Pancreas (tissue), 10 donors: ENCODE results near the gene GNG13. TPM values are rescaled to one million over a fixed set of nuclear protein-coding genes. Genes with fewer than 3 reads are reported as not detected.

Experiments
- ATAC-seq, 4 donors: fragments of 200-7000 bp; cut with Tn5 transposase; one replicate each; pipeline versions ENCODE4 v1.8.0 to v1.9.1; 2020; ENCODE audit warnings: mild to moderate bottlenecking in 4 of 4, moderate library complexity in 4 of 4
- DNase-seq, 6 donors: peaks; one replicate each; pipeline ENCODE4 v3.0.0-alpha.2; 2020
- FAIRE-seq: peaks from 2 replicates; lab custom pipeline; 2012; peaks lifted over from hg19 to GRCh38; lab: Jason Lieb, UNC
- H3K27ac ChIP-seq, 4 donors: fragments of 200-600 bp; sonication (generic); 1 replicate in 3 of 4; 2 replicates in 1 of 4; pipeline versions ENCODE4 v1.5.0 to v1.8.0; 2020
- H3K27me3 ChIP-seq, 4 donors: fragments of 200-600 bp; one replicate each; pipeline ENCODE4 v1.8.0; 2021
- H3K36me3 ChIP-seq, 3 donors: fragments of 200-600 bp; sonication (generic) in 1 of 3; one replicate each; pipeline versions ENCODE4 v1.5.0 to v1.8.0; 2020 to 2021
- H3K4me1 ChIP-seq, 3 donors: fragments of 200-600 bp; one replicate each; pipeline ENCODE4 v1.8.0; 2021
- H3K4me3 ChIP-seq, 4 donors: fragments of 200-600 bp; sonication (generic) in 2 of 4; one replicate each; pipeline versions ENCODE4 v1.5.0 to v1.8.0; 2020 to 2021
- H3K9me3 ChIP-seq, 4 donors: fragments of 200-600 bp; one replicate each; pipeline ENCODE4 v1.8.0; 2021
- WGBS, 2 donors: extraction: QIAGEN DNeasy Blood & Tissue Kit; methylation state at CpG; one replicate each; pipeline ENCODE4 v1.1.7; 2013; 5-methylcytosine and 5-hydroxymethylcytosine counted together
- intact Hi-C, 3 donors: fragments of 100-400 bp; cut with DNase I; formaldehyde crosslinking; loops; one replicate each; pipeline versions ENCODE4 v1.11.1 to v1.14.2; 2022
- polyA plus RNA-seq, 2 donors: library from polyadenylated mRNA; stranded (reverse); fragments of 200-250 nt; gene quantifications; one replicate each; pipeline ENCODE4 v1.2.3, GENCODE V29; 2013
- total RNA-seq, 6 donors: library from RNA; stranded (reverse); fragmentation: NEBNext Ultra II Directional in 4 of 6; extraction: Animal tissue kit (Norgen Biotek cat#: 25700) in 4 of 6; gene quantifications; one replicate each; pipeline versions ENCODE4 v1.2.1 to v1.2.4, GENCODE V29; 2021 to 2023
- TF ChIP-seq, protein P1 (sequence below), 4 donors: fragments of 200-600 bp; sonication (generic) in 3 of 4; IDR thresholded peaks; one replicate each; pipeline versions ENCODE4 v1.5.0 to v1.8.0; 2021; ENCODE audit warnings: antibody characterized with exemption in 4 of 4
- donor health status: healthy with polysubstance abuse.
- donor health status: DM: no; HTN: no; CAD: no; lungs with moderate emphysema.
- donor health status: DM: no; HTN: no; CAD: no.
- donor health status: control.
- donor health status: control.
- donor health status: Bipolar disorder and iron deficiency.
- donor health status: DM: yes; HTN: yes; CAD: no.
- donor health status: DM: no; HTN: no; CAD: no.
- donor health status: DM: no; HTN: no; CAD: no.
- donor health status: DM: yes; HTN: yes; CAD: no.

Gene GNG13
- total and polyA plus RNA-seq, 8 donors: not detected

DNA sequence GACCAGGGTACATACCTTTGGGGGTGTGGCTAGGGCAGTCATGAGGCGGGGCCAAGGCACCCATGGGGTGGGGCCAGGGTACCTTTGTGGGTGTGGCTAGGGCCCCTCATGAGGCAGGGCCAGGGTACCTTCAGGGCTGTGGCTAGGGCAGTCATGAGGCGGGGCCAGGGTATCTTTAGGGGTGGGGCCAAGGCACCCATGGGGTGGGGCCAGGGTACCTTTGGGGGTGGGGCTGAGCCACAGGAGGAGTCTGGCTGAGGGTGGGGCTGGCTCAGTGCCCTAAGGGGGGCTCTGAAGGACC lies 3.5 kb downstream of the GNG13 start:
- H3K27me3 ChIP-seq: peaks cover 0 to 13% (median 0%) of the 10 kb centered on the region in 4 donors
- peak in 1 of 4 donors; percentile 18 for ATAC-seq
- no peak for FAIRE-seq

DNA sequence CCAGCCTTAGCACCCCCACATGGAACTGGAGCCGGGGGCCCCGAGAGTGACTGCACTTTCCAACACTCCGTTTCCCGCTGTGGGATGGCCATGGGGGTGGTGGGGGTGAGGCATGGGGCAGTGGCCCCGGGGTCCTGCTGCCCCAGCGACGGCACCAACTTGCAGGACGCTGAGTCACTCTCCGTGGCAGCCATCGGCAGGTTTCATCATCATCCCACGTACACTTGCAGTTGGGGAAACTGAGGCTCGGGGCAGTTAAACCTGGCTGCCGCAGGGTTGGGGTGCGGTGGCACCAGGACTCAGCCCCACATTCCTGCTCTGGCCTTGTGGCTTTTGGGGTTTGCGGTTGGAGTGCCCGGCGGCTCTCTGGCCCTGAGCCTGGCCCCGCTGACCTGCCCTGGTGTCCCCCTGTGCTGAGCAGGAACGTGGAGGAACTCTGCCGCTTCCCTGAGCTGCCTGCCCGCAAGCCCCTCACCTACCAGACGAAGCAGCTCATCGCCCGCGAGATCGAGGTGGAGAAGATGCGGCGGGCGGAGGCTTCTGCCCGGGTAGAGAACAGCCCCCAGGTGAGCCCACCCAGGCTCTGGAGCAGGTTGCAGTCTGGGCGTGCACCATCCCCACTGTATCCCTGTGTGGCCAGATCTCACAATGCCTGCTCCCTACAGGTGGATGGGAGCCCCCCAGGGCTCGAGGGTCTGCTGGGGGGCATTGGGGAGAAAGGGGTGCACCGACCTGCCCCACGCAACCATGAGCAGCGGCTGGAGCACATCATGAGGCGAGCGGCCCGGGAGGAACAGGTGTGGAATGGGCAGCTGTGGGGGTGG lies 4.0 kb downstream of the GNG13 start:
- no peaks in the 10 kb centered on the region for H3K36me3 ChIP-seq
- DNase-seq: peak in 1 of 6 donors; percentile 66
- ATAC-seq: no peak
- H3K4me1 ChIP-seq: no peaks in the 10 kb centered on the region
- no peaks in the 10 kb centered on the region for H3K9me3 ChIP-seq
- no peak for FAIRE-seq
- no peak overlapping the region for H3K27ac ChIP-seq
- TF ChIP-seq, protein P1, sequence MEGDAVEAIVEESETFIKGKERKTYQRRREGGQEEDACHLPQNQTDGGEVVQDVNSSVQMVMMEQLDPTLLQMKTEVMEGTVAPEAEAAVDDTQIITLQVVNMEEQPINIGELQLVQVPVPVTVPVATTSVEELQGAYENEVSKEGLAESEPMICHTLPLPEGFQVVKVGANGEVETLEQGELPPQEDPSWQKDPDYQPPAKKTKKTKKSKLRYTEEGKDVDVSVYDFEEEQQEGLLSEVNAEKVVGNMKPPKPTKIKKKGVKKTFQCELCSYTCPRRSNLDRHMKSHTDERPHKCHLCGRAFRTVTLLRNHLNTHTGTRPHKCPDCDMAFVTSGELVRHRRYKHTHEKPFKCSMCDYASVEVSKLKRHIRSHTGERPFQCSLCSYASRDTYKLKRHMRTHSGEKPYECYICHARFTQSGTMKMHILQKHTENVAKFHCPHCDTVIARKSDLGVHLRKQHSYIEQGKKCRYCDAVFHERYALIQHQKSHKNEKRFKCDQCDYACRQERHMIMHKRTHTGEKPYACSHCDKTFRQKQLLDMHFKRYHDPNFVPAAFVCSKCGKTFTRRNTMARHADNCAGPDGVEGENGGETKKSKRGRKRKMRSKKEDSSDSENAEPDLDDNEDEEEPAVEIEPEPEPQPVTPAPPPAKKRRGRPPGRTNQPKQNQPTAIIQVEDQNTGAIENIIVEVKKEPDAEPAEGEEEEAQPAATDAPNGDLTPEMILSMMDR (IDR thresholded peaks at IDR 0.05): no peak
- no peak overlapping the region for H3K4me3 ChIP-seq
- intact Hi-C loops: no loop called here
- 92 to 94% methylated on average over 38 of the region's 38 CpGs for WGBS, 2 donors
- H3K27me3 ChIP-seq: peaks cover 0 to 11% (median 0%) of the 10 kb centered on the region in 4 donors

More for the DNA sequence above, 3.5 kb downstream of the GNG13 start:
- H3K9me3 ChIP-seq: no peaks in the 10 kb centered on the region
- 100% methylated on average over 2 of the region's 2 CpGs for WGBS, 2 donors
- peak in 1 of 6 donors; percentile 73 for DNase-seq
- no peaks in the 10 kb centered on the region for H3K4me1 ChIP-seq
- H3K36me3 ChIP-seq: no peaks in the 10 kb centered on the region
- H3K27ac ChIP-seq: no peak overlapping the region
- intact Hi-C loops: no loop called here
- TF ChIP-seq, protein P1 (IDR thresholded peaks at IDR 0.05): no peak
- H3K4me3 ChIP-seq: no peak overlapping the region

DNA sequence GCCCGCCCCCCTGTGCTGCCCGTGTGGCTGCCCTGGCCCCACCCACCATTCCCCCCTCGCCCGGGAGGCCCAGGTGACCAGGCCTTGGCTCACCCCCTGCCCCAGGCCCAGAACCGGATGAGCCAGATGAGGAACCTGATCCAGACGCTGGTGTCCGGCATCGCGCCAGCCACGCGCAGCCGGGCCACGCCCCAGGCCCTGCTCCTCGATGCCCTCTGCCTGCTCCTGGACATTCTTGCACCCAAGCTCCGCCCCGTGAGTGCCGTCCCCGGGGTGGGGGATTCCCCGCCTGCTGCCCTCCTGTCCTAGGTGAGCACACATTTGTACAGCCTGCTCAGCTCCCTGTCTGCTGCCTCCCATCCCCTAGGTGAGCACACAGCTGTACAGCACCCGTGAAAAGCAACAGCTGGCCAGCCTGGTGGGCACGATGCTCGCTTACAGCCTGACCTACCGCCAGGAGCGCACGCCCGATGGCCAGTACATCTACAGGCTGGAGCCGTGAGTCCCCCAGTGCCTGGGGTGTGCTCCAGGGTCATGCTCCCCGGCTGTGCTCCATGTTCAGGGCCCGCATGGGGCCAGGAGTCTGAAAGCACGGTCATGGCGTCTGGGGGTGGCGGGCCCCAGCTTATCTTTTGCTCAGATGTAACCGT lies 4.8 kb downstream of the GNG13 start:
- no peaks in the 10 kb centered on the region for H3K4me1 ChIP-seq
- peak in 1 of 4 donors; percentile 12 for ATAC-seq
- TF ChIP-seq, protein P1 (IDR thresholded peaks at IDR 0.05): no peak
- intact Hi-C loops: no loop called here
- DNase-seq: peak in 1 of 6 donors; percentile 61
- no peak for FAIRE-seq
- H3K27ac ChIP-seq: no peak overlapping the region
- no peaks in the 10 kb centered on the region for H3K9me3 ChIP-seq
- no peaks in the 10 kb centered on the region for H3K36me3 ChIP-seq
- peaks cover 0 to 5% (median 0%) of the 10 kb centered on the region in 4 donors for H3K27me3 ChIP-seq
- WGBS, 2 donors: 74 to 83% methylated on average over 29 to 31 of the region's 33 CpGs
- no peak overlapping the region for H3K4me3 ChIP-seq

DNA sequence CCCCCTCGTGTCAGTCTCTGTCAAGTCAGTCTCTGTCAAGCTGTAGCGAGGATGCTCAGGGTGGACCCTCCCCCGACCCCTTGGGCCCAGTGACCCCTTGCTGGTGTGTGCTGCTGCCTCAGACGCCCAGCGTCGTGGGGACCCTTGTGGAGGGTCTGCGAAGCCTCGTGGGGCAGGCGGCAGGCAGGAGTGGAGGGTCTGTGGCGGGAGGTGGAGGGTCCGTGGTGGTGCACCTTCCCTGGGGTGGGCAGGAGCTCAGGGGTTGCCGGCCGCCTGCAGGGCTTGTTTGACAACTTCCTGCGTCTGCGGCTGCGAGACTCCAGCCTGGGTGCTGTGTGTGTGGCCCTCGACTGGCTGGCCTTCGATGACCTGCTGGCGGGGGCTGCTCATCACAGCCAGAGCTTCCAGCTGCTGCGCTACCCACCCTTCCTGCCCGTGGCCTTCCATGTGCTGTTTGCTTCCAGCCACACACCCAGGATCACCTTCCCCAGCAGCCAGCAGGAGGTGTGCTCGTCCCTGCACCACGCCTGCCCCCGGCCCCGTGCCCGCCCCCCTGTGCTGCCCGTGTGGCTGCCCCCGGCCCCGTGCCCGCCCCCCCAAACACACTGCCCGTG lies 5.6 kb downstream of the GNG13 start:
- intact Hi-C loops: no loop called here
- no peaks in the 10 kb centered on the region for H3K9me3 ChIP-seq
- H3K27ac ChIP-seq: no peak overlapping the region
- no peak for DNase-seq
- H3K27me3 ChIP-seq: no peaks in the 10 kb centered on the region
- H3K36me3 ChIP-seq: no peaks in the 10 kb centered on the region
- no peak for ATAC-seq
- H3K4me3 ChIP-seq: no peak overlapping the region
- TF ChIP-seq, protein P1 (IDR thresholded peaks at IDR 0.05): no peak
- 80 to 86% methylated on average over 26 to 31 of the region's 31 CpGs for WGBS, 2 donors
- no peak for FAIRE-seq
- H3K4me1 ChIP-seq: no peaks in the 10 kb centered on the region
